Measurements from ENCODE around the gene NECAB3. TPM values are rescaled to one million over a fixed set of nuclear protein-coding genes. Genes with fewer than 3 reads are reported as not detected.
A peak's percentile ranks its signal among the peaks of the same experiment; 100 is the strongest.
"Not testable (repeated sequence)": the region's sequence is repeated elsewhere in the genome, so short reads cannot be mapped to it uniquely, and the experiment has no call there.

NECAB3 gene
- total RNA-seq, 1 donor = 10.8 TPM

DNA sequence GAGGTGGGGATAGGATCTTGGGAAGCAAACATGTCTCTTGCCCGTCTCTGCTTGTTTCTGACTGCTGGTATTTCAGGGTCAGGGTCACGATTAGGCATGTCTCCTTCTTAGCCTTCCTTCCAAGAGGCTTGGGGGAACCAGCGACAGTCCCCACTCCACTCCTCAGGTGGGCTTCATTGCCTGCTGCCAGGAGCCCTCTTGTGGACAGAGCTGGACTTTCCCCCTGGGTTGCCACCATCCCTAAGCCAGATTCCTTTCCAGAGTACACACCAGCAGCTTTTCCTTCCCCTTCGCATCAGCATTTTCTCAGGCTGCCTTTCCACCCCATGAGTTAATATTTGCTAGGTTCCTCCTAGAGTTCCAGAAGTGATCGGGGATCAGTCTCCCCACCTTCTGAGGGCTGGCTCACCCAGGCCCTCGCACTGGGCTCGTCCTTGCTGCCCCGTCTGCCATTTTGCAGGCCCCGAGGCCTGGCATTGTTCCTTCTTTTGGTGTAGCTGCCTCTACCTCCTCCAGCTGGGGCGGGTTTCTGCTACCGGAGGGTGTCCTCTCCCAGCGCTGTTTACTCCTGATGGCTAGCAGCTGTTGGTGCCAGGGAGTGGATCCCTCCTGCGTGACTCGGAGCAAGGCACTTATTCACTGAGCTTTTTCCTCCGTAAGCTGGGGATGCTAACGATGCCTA lies 20.9 kb downstream of the NECAB3 start:
- DNase-seq (ENCODE audit: low read depth in 2 of 3, low spot score in 2 of 3) = peak in 2 of 3 donors; percentile 59 to 71

- DNase-seq (ENCODE audit: low read depth in 2 of 3, low spot score in 2 of 3) = no peak
Measured at GRCh38 chr20:33651562-33652048, 22.6 kb downstream of the NECAB3 start.

- DNase-seq (ENCODE audit: low read depth in 2 of 3, low spot score in 2 of 3) = no peak
Measured at GRCh38 chr20:33650753-33651561, 23.3 kb downstream of the NECAB3 start.

DNA sequence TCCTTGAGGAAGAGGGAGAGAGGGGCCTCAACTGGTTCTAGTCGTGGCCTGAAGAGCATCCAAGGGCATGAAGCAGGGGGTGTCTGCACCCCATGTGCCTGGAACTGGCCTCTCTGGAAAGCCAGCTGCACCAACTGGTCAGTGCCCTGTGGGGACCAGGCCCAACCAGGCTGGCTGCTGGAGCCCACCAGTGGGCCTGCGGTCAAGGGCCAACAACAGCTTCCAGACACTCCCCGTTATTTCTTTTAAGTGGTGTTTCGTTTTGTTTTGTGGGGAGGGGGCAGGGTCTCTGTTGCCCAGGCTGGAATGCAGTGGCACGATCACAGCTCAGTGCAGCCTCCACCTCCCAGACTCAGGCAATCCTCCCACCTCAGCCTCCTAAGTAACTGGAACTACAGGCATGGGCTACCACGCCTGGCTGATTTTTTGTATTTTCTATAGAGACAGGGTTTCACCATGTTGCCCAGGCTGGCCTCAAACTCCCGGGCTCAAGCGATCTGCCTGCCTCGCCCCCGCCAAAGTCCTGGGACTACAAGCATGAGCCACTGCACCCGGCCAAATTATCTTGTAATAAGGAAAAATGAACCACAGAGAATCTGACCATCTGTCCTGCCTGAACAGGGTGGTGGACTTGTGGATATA lies 24.0 kb downstream of the NECAB3 start:
- DNase-seq (ENCODE audit: low read depth in 2 of 3, low spot score in 2 of 3) = no peak

DNA sequence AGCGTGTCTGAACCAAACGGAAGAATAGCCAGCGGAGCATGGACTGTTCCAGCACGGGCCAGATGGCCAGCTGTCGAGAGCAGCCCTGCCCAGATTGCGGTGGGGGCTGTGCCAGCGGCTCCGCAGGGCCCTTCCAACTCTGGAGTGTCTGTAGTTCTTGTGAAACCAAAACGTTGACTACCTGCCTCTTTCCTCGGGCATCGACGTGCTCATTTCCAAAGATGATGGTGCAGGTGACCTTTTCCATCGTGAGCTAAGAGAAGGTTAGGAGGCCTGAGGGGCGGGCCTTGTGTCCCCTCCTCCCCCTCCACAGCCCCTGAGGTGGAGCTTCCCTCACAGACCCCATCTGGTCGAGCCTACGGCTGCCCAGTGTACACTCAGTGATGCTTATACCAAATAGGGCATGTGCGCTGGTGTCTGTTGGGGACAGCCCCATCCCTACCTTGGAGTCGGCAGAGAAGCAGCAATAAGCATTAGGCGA lies 25.0 kb downstream of the NECAB3 start:
- DNase-seq (ENCODE audit: low read depth in 2 of 3, low spot score in 2 of 3) = no peak

- no peak for DNase-seq (ENCODE audit: low read depth in 2 of 3, low spot score in 2 of 3)
Measured at GRCh38 chr20:33648396-33649004, 25.7 kb downstream of the NECAB3 start.

DNA sequence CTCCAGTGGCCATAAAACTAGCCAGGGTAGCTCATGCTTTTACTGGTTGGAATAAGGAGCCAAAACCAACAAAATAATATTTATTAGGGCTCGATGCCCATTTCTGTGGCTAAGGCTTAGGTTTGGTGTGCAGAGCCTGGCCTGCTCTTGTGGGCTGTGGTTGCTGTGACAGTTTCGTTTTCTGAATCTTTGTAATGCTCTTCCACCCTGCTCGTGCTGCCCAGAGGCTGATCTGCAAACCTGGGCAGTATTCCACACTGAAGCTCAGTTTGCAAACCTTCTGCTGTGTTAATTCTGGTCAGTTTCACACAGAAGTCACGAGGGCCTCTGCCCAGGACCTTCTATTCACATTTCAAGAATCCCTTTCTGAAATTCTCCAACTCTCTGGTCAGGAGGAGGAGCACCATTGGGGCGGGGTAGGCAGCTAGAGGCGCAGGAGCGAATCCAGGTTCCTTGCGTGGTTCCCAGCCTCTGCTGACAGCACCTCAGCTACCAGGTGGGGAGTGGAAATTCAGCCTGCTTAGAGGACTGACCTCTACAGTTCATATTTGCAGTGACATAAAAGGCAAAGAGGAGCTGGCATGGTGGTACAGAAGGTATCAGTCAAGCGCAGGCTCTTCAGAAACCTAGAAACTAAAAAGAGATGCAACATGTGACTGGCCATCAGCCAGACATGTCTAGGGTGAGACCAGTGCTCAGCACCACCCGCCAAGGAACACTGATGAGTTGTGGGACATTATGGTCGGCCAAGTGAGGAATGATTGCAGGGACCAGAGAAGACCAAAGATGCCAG lies 26.4 kb downstream of the NECAB3 start:
- no peak for DNase-seq (ENCODE audit: low read depth in 2 of 3, low spot score in 2 of 3)

- DNase-seq (ENCODE audit: low read depth in 2 of 3, low spot score in 2 of 3) = not testable (repeated sequence)
Measured at GRCh38 chr20:33646959-33647602, 27.1 kb downstream of the NECAB3 start.

- no peak for DNase-seq (ENCODE audit: low read depth in 2 of 3, low spot score in 2 of 3)
Measured at GRCh38 chr20:33646191-33646590, 28.0 kb downstream of the NECAB3 start.

- no peak for DNase-seq (ENCODE audit: low read depth in 2 of 3, low spot score in 2 of 3)
Measured at GRCh38 chr20:33645396-33645795, 28.8 kb downstream of the NECAB3 start.

GRCh38 chr20:33645072-33645358 lies 29.2 kb downstream of the NECAB3 start:
- DNase-seq (ENCODE audit: low read depth in 2 of 3, low spot score in 2 of 3) = no peak

GRCh38 chr20:33644313-33645071 lies 29.7 kb downstream of the NECAB3 start:
- DNase-seq (ENCODE audit: low read depth in 2 of 3, low spot score in 2 of 3) = no peak

DNA sequence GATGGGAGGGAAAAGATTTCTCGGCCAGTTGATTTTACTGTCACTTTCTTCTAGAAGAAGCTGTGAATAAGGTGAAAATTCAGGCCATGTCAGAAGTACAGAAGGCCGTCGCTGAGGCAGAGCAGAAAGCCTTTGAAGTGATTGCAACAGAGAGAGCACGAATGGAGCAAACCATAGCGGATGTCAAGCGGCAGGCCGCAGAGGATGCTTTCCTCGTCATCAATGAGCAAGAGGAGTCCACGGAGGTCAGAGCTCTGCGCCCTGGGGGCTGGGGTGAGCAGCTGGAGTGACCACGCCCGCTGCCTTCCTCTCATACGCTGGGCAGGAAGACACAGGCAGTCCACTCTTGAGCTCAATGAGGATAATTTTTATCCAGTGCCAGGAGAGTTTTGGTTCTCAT lies 33.9 kb downstream of the NECAB3 start:
- no peak for DNase-seq (ENCODE audit: low read depth in 2 of 3, low spot score in 2 of 3)

GRCh38 chr20:33636776-33637175 lies 37.5 kb downstream of the NECAB3 start:
- no peak for DNase-seq (ENCODE audit: low read depth in 2 of 3, low spot score in 2 of 3)

GRCh38 chr20:33635341-33635740 lies 38.9 kb downstream of the NECAB3 start:
- no peak for DNase-seq (ENCODE audit: low read depth in 2 of 3, low spot score in 2 of 3)

GRCh38 chr20:33631910-33632309 lies 42.3 kb downstream of the NECAB3 start:
- DNase-seq (ENCODE audit: low read depth in 2 of 3, low spot score in 2 of 3) = not testable (repeated sequence)

DNA sequence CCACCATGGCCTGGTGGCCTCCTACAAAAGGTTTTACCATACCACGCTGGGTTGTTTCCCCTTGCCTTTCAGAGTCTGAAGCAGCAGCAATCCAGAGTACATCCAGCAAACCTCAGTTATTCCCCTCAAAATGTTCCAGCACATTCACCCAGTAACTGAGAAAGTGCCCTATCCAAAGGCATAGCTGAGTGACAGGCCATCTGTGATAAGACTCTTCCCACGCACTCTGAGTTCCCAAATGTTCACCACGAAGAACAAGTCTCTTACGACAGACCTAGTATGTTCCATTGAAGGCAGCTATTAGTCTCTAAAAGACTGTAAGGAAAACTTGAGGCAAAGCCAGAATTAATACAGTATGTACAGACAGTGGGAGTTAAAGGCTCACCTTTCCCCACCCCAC lies 43.7 kb downstream of the NECAB3 start:
- DNase-seq (ENCODE audit: low read depth in 2 of 3, low spot score in 2 of 3) = no peak

GRCh38 chr20:33629979-33630378 lies 44.2 kb downstream of the NECAB3 start:
- DNase-seq (ENCODE audit: low read depth in 2 of 3, low spot score in 2 of 3) = no peak

DNA sequence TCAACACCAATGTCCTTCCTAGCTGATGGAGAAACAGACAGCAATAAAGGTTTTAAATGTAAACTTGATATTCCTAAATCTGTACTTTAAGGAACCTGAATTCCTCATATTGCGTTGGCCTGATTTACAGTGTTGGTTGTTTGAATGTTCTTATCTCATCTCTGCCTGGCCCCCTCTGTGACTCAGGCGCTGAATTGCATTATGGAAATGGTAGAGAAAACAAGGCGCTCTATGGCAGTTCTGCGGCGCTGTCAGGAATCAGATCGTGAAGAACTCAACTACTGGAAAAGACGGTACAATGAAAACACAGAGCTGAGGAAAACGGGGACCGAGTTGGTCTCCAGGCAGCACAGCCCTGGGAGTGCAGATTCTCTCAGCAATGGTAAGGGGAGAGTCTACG lies 44.7 kb downstream of the NECAB3 start:
- DNase-seq (ENCODE audit: low read depth in 2 of 3, low spot score in 2 of 3) = no peak

All from hematopoietic multipotent progenitor cell (in vitro differentiated cells).